HepG2 (cell line): ENCODE measurements around the gene FGD3. TPM values are rescaled to one million over a fixed set of nuclear protein-coding genes. Genes with fewer than 3 reads are reported as not detected.
A peak's percentile ranks its signal among the peaks of the same experiment; 100 is the strongest.

Source experiments
- ATAC-seq: fragments of 200-7000 bp; cut with Tn5 transposase; 3 replicates; pipeline ENCODE4 v1.9.1; 2020; ENCODE audit warnings: mild to moderate bottlenecking, moderate library complexity
- BruUV-seq: library from RNA; stranded (reverse); fragments of 400-500 nt; replicated peaks from 2 replicates; lab custom pipeline; 2021; lab: Mats Ljungman, UMichigan
- CTCF ChIA-PET: fragments of 300-600 bp; formaldehyde crosslinking; extraction: SDS; loops from one replicate; lab custom pipeline; 2021; ENCODE audit warnings: low total read pairs, inconsistent platforms, low intra/inter-chr PET ratio; lab: Yijun Ruan, JAX
- POLR2A ChIA-PET: fragments of 350-600 bp; sonication (Branson Sonifier 250); formaldehyde crosslinking; loops from one replicate; lab custom pipeline; 2020; ENCODE audit warnings: antibody characterized with exemption, inconsistent platforms; lab: Yijun Ruan, JAX
- DNase-seq: peaks from one replicate; pipeline ENCODE4 v3.0.0-alpha.2; 2015; ENCODE audit warnings: low spot score
- FAIRE-seq: peaks from 3 replicates; lab custom pipeline; 2011; peaks lifted over from hg19 to GRCh38; lab: Jason Lieb, UNC
- H2AFZ ChIP-seq: one replicate; pipeline ENCODE4 v1.6.1; 2011; ENCODE audit warnings: low read length, inconsistent platforms
- H3K27ac ChIP-seq: fragments of 300-600 bp; 3 replicates; pipeline ENCODE4 v1.8.0; 2011; ENCODE audit warnings: mixed run types, mild to moderate bottlenecking, mixed read lengths, low read length, inconsistent platforms; ENCODE audit not compliant: insufficient read depth; ENCODE audit errors: extremely low read length
- H3K27me3 ChIP-seq, 2 experiments: fragments of 200-600 bp in 1 of 2; 2 replicates in 1 of 2; 3 replicates in 1 of 2; pipeline versions ENCODE4 v1.6.0 to v1.8.0; 2011; ENCODE audit warnings: low read length in 2 of 2, mild to moderate bottlenecking in 2 of 2, moderate library complexity in 2 of 2, inconsistent platforms in 1 of 2; ENCODE audit not compliant: insufficient read depth in 2 of 2, control insufficient read depth in 1 of 2
- H3K36me3 ChIP-seq, 2 experiments: fragments of 200-600 bp in 1 of 2; replicated peaks in 1 of 2; 2 replicates in 1 of 2; 3 replicates in 1 of 2; pipeline versions ENCODE4 v1.5.1 to v1.8.0; 2011; ENCODE audit warnings: low read length in 2 of 2, inconsistent platforms in 1 of 2; ENCODE audit not compliant: insufficient read depth in 2 of 2, control insufficient read depth in 1 of 2
- H3K4me1 ChIP-seq: 2 replicates; pipeline ENCODE4 v1.5.1; 2012; ENCODE audit warnings: low read length, inconsistent platforms; ENCODE audit not compliant: insufficient read depth
- H3K4me2 ChIP-seq: 2 replicates; pipeline ENCODE4 v1.6.0; 2011; ENCODE audit warnings: low read depth, low read length, inconsistent platforms
- H3K4me3 ChIP-seq, 3 experiments: fragments of 200-600 bp in 1 of 3; sonication (generic), shearing (Covaris generic) in 1 of 3; replicated peaks in 1 of 3; 2 replicates each; pipeline ENCODE4 v1.5.1; 2011 to 2016; ENCODE audit warnings: low read length in 3 of 3, inconsistent platforms in 2 of 3, low read depth in 2 of 3, mild to moderate bottlenecking in 2 of 3, control low read depth in 1 of 3, mixed read lengths in 1 of 3; ENCODE audit not compliant: insufficient read depth in 1 of 3
- H3K79me2 ChIP-seq: one replicate; pipeline ENCODE4 v1.6.1; 2011; ENCODE audit warnings: low read length, inconsistent platforms; ENCODE audit not compliant: insufficient read depth
- H3K9ac ChIP-seq: 2 replicates; pipeline ENCODE4 v1.6.0; 2011; ENCODE audit warnings: mild to moderate bottlenecking, low read depth, low read length, inconsistent platforms; ENCODE audit not compliant: insufficient read depth
- H3K9me3 ChIP-seq: 2 replicates; pipeline ENCODE4 v1.5.1; 2012; ENCODE audit warnings: mild to moderate bottlenecking, low read length
- H4K20me1 ChIP-seq: 2 replicates; pipeline ENCODE4 v1.6.0; 2011; ENCODE audit warnings: inconsistent platforms, mild to moderate bottlenecking, low read length, moderate library complexity; ENCODE audit not compliant: insufficient read depth
- FOXJ3 ChIP-seq: sonication (generic); formaldehyde crosslinking; IDR thresholded peaks from 2 replicates; pipeline ENCODE4 v1.4.0; 2020; ENCODE audit warnings: missing genetic modification reagents, mild to moderate bottlenecking, borderline replicate concordance
- SOX13 ChIP-seq, 3 experiments: fragments of 450-650 bp in 1 of 3; sonication (generic) in 1 of 3; formaldehyde crosslinking in 1 of 3; IDR thresholded peaks in 2 of 3; conservative IDR thresholded peaks in 1 of 3; 2 replicates each; pipeline versions ENCODE4 v1.5.0 to v1.6.1; 2016 to 2020; ENCODE audit warnings: antibody characterized with exemption in 1 of 3, mild to moderate bottlenecking in 1 of 3, missing compliant biosample characterization in 1 of 3, missing genetic modification reagents in 1 of 3, moderate library complexity in 1 of 3
- ZNF792 ChIP-seq: IDR thresholded peaks from 2 replicates; pipeline ENCODE4 v1.6.1; 2016
- WGBS: methylation state at CpG from one replicate; pipeline ENCODE4 v1.1.6; 2017; ENCODE audit warnings: low lambda C conversion rate; 5-methylcytosine and 5-hydroxymethylcytosine counted together
- in situ Hi-C: cut with HindIII; loops from 2 replicates; pipeline ENCODE4 v1.10.0; 2017; ENCODE audit warnings: low pct_unique_long_range_greater_than_20kb; ENCODE audit not compliant: extremely low pct_ligation_motif_present
- intact Hi-C: fragments of 100-400 bp; cut with micrococcal nuclease; formaldehyde crosslinking; loops from one replicate; pipeline ENCODE4 v1.10.0; 2022; ENCODE audit not compliant: unreplicated experiment
- polyA plus RNA-seq, 8 experiments: library from polyadenylated mRNA; depleted of rRNA in 3 of 8; stranded (reverse) in 7 of 8; unstranded in 1 of 8; fragments of >200 nt; fragmentation: Illumina TruSeq in 4 of 8; extraction: Trizol in 4 of 8; gene quantifications; 2 replicates each; pipeline versions ENCODE4 v1.2.1 to v1.2.3, GENCODE V29; 2011 to 2016; ENCODE audit warnings: low read depth in 4 of 8, missing spikeins in 1 of 8, mixed read lengths in 1 of 8; ENCODE audit not compliant: insufficient read depth in 1 of 8
- total RNA-seq, 5 experiments: library from RNA; depleted of rRNA; stranded (reverse); fragments of >200 nt; fragmentation: Illumina TruSeq; extraction: Trizol; gene quantifications; 2 replicates each; pipeline ENCODE4 v1.2.3, GENCODE V29; 2016; ENCODE audit warnings: low read depth in 1 of 5
- TF ChIP-seq, protein P1 (sequence below): sonication (generic); formaldehyde crosslinking; IDR thresholded peaks from 2 replicates; pipeline ENCODE4 v1.5.0; 2020; ENCODE audit warnings: missing genetic modification reagents, mild to moderate bottlenecking, borderline replicate concordance
- TF ChIP-seq, protein P2 (sequence below): sonication (generic); formaldehyde crosslinking; IDR thresholded peaks from 2 replicates; pipeline ENCODE4 v1.4.0; 2020; ENCODE audit warnings: mild to moderate bottlenecking, missing genetic modification reagents

FGD3 gene
- total and polyA plus RNA-seq, 2 of the 13 experiments (the other 11 are each of a cell fraction or from before 2014, with no cell fraction given): 0.53 to 1.1 TPM

DNA sequence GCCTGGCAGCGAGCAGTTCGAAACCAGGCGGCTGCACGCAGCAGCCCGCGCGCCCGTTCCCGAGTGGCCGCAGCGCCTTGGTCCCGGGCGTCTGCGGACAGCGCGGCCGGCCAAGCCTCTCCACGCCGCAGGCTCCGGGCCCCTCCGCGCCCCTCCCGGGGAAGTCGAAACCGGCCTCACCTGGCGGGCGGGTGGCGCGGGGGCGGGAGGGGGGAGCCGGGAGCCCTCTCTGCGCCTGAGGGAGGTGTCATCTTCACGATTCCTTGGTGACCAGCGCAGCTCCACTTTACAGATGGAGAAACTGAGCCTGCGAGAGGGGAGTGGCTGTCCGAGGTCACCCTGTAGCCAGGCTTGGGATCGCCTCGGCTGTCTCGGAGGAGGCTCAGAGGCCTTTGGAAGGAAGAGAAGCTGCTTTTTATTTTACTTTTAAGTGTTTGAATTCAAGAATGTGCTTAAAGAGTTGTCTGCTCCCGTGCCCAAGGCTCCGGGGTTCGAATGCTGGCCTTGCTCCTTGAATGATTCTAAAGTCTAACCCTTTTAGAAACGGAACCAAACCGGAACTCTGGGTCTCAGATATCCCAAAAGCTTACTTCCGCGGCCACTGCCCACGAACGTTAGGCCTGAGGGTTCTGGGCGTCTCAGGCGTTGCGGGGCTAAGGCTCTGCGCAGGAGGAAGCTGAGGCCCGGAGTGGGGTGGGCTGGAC is 111.8 kb downstream of the FGD3 start:
- DNase-seq: no peak
- no peak for ATAC-seq
- BruUV-seq: no TSS peak
- no peaks in the 10 kb centered on the region for H3K79me2 ChIP-seq
- CTCF ChIA-PET: no interaction called here
- TF ChIP-seq FOXJ3 (CRISPR knock-in tag) (no peak), ZNF792 (no peak)
- WGBS: 47% methylated on average over 18 of the region's 53 CpGs
- H3K9ac ChIP-seq: no peak overlapping the region
- no peaks in the 10 kb centered on the region for H4K20me1 ChIP-seq
- H3K4me1 ChIP-seq: peaks cover 72% of the 10 kb centered on the region
- intact Hi-C loops: loop anchor here (5.0 kb wide), 1 partner anchor 57 kb away; no protein-coding TSS in a partner anchor
- H2AFZ ChIP-seq: no peak overlapping the region
- POLR2A ChIA-PET: interaction anchor here (0.9 kb wide), 2 partner anchors 54 to 55 kb away, joined by 3 read pairs; no protein-coding TSS in a partner anchor
- no peak for FAIRE-seq
- in situ Hi-C loops: no loop called here
- no peaks in the 10 kb centered on the region for H3K9me3 ChIP-seq
- peak overlapping the region; percentile 36 for H3K27ac ChIP-seq
- H3K36me3 ChIP-seq: no peaks in the 10 kb centered on the region
- H3K4me3 ChIP-seq: peak overlapping the region; percentile 28 to 64 (median 32); a peak in 4 of 6 replicates
- H3K27me3 ChIP-seq: peaks cover 7 to 10% of the 10 kb centered on the region in 2 experiments; a peak in 3 of 5 replicates
- peak overlapping the region; percentile 86 for H3K4me2 ChIP-seq

DNA sequence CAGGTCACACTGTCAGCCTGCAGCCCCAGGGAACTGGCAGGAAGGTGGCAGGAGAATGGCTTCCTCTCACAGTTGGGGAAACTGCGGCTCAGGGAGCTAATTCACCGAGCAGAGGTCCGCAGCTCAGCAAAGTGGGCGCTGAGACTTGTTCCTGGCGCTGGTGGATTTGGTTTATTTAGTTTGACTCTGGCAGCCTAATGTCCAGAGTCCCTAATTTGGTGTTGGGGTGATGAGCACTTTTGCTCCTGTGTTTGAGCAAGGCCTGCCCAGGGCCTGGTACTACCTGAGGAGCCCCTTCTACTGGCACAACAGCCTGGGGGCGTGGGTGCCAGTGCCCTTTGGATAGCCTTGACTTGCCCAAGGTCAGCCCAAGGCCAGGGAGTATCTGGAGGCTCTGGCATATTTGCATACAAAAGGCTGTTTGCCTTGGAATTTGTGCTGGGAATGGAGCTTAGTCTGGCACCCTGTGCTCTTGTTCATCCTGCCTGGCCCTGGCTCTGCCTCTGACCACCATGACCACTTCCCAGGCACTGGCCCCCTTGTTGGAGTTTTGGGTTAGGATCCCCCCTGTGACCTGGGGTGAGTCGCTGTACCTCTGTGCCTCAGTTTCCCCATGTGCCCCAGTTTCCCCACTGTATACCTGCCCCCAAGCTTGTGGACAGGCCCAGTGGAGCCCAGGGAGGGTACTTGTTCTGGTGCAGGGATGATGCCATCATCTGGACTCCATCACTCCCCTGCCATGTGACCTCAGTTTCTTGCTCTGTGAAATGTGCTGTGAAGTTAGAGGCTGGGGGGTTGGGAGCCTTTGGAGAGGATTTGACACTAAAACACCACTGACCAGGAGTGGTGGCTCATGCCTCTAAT is 112.6 kb downstream of the FGD3 start:
- Histone ChIP-seq H3K4me3 (peak overlapping the region; percentile 28 to 64 (median 29); a peak in 4 of 6 replicates), H3K79me2 (no peaks in the 10 kb centered on the region), H3K27ac (peak overlapping the region; percentile 36), H3K4me2 (peak overlapping the region; percentile 71), H3K9me3 (no peaks in the 10 kb centered on the region), H2AFZ (no peak overlapping the region), H3K27me3 (peaks cover 7% of the 10 kb centered on the region in 2 experiments; a peak in 3 of 5 replicates), H3K36me3 (no peaks in the 10 kb centered on the region), H3K9ac (0 out of 2 replicates have a peak overlapping the region, but pooled peaks have one; percentile 25), H4K20me1 (no peaks in the 10 kb centered on the region), H3K4me1 (peaks cover 66% of the 10 kb centered on the region)
- intact Hi-C loops (loop anchor here (5.0 kb wide), 1 partner anchor 58 kb away; no protein-coding TSS in a partner anchor), in situ Hi-C loops (no loop called here)
- ChIA-PET CTCF (no interaction called here), POLR2A (interaction anchor here (0.5 to 0.9 kb wide), 3 partner anchors 22 to 56 kb away, joined by 3 read pairs; no protein-coding TSS in a partner anchor)
- DNase-seq: no peak
- no peak for ATAC-seq
- no peak for FAIRE-seq
- 43% methylated on average over 5 of the region's 7 CpGs for WGBS
- BruUV-seq: TSS peak; percentile 60
- TF ChIP-seq SOX13 (IDR thresholded peaks at IDR 0.05): no peak
- TF ChIP-seq SOX13 (CRISPR knock-in tag; conservative IDR thresholded peaks at IDR 0.05 in 1 of 2, IDR thresholded peaks at IDR 0.05 in 1 of 2): peak in 1 of 2 experiments; percentile 55; a peak in 2 of 4 replicates
- TF ChIP-seq, protein P1, sequence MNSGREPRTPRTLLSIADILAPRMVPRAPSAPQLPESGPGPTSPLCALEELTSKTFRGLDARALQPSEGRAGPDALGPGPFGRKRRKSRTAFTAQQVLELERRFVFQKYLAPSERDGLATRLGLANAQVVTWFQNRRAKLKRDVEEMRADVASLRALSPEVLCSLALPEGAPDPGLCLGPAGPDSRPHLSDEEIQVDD (CRISPR knock-in tag): no peak
- TF ChIP-seq, protein P2, sequence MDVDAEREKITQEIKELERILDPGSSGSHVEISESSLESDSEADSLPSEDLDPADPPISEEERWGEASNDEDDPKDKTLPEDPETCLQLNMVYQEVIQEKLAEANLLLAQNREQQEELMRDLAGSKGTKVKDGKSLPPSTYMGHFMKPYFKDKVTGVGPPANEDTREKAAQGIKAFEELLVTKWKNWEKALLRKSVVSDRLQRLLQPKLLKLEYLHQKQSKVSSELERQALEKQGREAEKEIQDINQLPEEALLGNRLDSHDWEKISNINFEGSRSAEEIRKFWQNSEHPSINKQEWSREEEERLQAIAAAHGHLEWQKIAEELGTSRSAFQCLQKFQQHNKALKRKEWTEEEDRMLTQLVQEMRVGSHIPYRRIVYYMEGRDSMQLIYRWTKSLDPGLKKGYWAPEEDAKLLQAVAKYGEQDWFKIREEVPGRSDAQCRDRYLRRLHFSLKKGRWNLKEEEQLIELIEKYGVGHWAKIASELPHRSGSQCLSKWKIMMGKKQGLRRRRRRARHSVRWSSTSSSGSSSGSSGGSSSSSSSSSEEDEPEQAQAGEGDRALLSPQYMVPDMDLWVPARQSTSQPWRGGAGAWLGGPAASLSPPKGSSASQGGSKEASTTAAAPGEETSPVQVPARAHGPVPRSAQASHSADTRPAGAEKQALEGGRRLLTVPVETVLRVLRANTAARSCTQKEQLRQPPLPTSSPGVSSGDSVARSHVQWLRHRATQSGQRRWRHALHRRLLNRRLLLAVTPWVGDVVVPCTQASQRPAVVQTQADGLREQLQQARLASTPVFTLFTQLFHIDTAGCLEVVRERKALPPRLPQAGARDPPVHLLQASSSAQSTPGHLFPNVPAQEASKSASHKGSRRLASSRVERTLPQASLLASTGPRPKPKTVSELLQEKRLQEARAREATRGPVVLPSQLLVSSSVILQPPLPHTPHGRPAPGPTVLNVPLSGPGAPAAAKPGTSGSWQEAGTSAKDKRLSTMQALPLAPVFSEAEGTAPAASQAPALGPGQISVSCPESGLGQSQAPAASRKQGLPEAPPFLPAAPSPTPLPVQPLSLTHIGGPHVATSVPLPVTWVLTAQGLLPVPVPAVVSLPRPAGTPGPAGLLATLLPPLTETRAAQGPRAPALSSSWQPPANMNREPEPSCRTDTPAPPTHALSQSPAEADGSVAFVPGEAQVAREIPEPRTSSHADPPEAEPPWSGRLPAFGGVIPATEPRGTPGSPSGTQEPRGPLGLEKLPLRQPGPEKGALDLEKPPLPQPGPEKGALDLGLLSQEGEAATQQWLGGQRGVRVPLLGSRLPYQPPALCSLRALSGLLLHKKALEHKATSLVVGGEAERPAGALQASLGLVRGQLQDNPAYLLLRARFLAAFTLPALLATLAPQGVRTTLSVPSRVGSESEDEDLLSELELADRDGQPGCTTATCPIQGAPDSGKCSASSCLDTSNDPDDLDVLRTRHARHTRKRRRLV: no peak
